ENCODE measurements around the gene CHAMP1.

DNA sequence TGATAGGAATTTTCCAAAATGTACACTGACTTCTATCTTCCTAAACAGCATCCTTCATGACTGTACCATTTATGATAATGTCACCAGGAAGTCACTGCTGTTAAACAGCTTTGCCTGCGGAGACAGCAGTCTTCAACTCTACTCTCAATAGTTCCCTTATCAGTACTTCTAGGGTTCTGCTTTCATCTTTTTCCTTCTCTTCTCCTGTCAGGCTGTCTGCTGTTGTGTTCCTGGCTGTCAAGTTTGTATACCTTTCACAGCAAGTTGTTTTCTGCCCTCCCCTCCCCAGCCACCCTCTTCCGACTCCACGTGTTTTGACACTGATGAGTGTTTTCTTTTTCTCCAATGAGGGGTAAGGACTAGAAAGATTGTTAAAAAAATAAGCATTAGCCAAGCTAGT is 30.7 kb upstream of the CHAMP1 start:
- no peak for TF ChIP-seq ZC3H10 (CRISPR knock-in tag; IDR thresholded peaks at IDR 0.05)
- TF ChIP-seq BACH2 (CRISPR knock-in tag; IDR thresholded peaks at IDR 0.05; ENCODE audit: borderline replicate concordance) = no peak
